SJCRH30 (cell line): ENCODE measurements around the gene MNS1. TPM values are rescaled to one million over a fixed set of nuclear protein-coding genes. Genes with fewer than 3 reads are reported as not detected.
"Not testable (repeated sequence)": the region's sequence is repeated elsewhere in the genome, so short reads cannot be mapped to it uniquely, and the experiment has no call there.

Source experiments
- DNase-seq, 2 experiments: peaks; one replicate each; pipeline ENCODE4 v3.0.0-alpha.2; 2015 to 2020
- H3K27ac ChIP-seq: fragments of 250-450 bp; sonication (Bioruptor Pico); 2 replicates; pipeline ENCODE4 v1.5.1; 2020; ENCODE audit warnings: mild to moderate bottlenecking, moderate library complexity
- H3K27me3 ChIP-seq: fragments of 250-450 bp; sonication (Bioruptor Pico); 2 replicates; pipeline ENCODE4 v1.5.1; 2020; ENCODE audit warnings: mild to moderate bottlenecking, moderate library complexity
- H3K36me3 ChIP-seq: fragments of 250-450 bp; sonication (Bioruptor Pico); 2 replicates; pipeline ENCODE4 v1.5.1; 2020; ENCODE audit warnings: mild to moderate bottlenecking, moderate library complexity
- H3K4me1 ChIP-seq: fragments of 250-450 bp; sonication (Bioruptor Pico); 2 replicates; pipeline ENCODE4 v1.5.1; 2020; ENCODE audit warnings: mild to moderate bottlenecking, moderate library complexity
- H3K4me3 ChIP-seq: fragments of 250-450 bp; sonication (Bioruptor Pico); 2 replicates; pipeline ENCODE4 v1.5.1; 2020; ENCODE audit warnings: mild to moderate bottlenecking, moderate library complexity
- H3K9me3 ChIP-seq: fragments of 250-450 bp; sonication (Bioruptor Pico); replicated peaks from 2 replicates; pipeline ENCODE4 v1.5.1; 2020; ENCODE audit warnings: mild to moderate bottlenecking, moderate library complexity
- total RNA-seq: library from RNA; depleted of rRNA; stranded (reverse); fragments of >200 nt; shearing (Covaris generic); gene quantifications from 2 replicates; pipeline ENCODE4 v1.2.3, GENCODE V29; 2014; rRNA removed

Gene MNS1
- total RNA-seq, 1 experiment from 2014 or later, result 10.6 TPM

GRCh38 chr15:56413114-56413733 is 51.7 kb downstream of the MNS1 start:
- not testable (repeated sequence) for H3K4me1 ChIP-seq, H3K27ac ChIP-seq, DNase-seq, H3K27me3 ChIP-seq, H3K36me3 ChIP-seq, H3K4me3 ChIP-seq, H3K9me3 ChIP-seq

GRCh38 chr15:56411122-56411749 is 53.7 kb downstream of the MNS1 start:
- DNase-seq, result no peak
- no peaks in the 10 kb centered on the region for H3K9me3 ChIP-seq

GRCh38 chr15:56410721-56411120 is 54.2 kb downstream of the MNS1 start:
- DNase-seq, result no peak
- Histone ChIP-seq H3K36me3 (no peaks in the 10 kb centered on the region), H3K27me3 (no peaks in the 10 kb centered on the region), H3K27ac (no peak overlapping the region), H3K4me3 (no peak overlapping the region), H3K4me1 (no peaks in the 10 kb centered on the region), H3K9me3 (no peaks in the 10 kb centered on the region)

More at GRCh38 chr15:56411122-56411749, 53.7 kb downstream of the MNS1 start:
- no peaks in the 10 kb centered on the region for H3K4me1 ChIP-seq
- H3K4me3 ChIP-seq, result no peak overlapping the region
- no peaks in the 10 kb centered on the region for H3K27me3 ChIP-seq
- H3K27ac ChIP-seq, result no peak overlapping the region
- H3K36me3 ChIP-seq, result no peaks in the 10 kb centered on the region

GRCh38 chr15:56399209-56399608 is 65.7 kb downstream of the MNS1 start:
- not testable (repeated sequence) for H3K4me3 ChIP-seq, H3K36me3 ChIP-seq, H3K4me1 ChIP-seq, H3K27me3 ChIP-seq, H3K9me3 ChIP-seq, H3K27ac ChIP-seq, DNase-seq

- not testable (repeated sequence) for H3K36me3 ChIP-seq, H3K4me3 ChIP-seq, H3K4me1 ChIP-seq, H3K27ac ChIP-seq, DNase-seq, H3K9me3 ChIP-seq, H3K27me3 ChIP-seq
Measured at GRCh38 chr15:56397325-56397724, 67.6 kb downstream of the MNS1 start.

- Histone ChIP-seq H3K36me3 (no peaks in the 10 kb centered on the region), H3K4me1 (no peaks in the 10 kb centered on the region), H3K27ac (no peak overlapping the region), H3K9me3 (0 out of 2 replicates have a peak, but pooled peaks cover 2% of the 10 kb centered on the region), H3K4me3 (no peak overlapping the region), H3K27me3 (no peaks in the 10 kb centered on the region)
- no peak for DNase-seq
Measured at GRCh38 chr15:56394909-56395308, 70.0 kb downstream of the MNS1 start.

GRCh38 chr15:56393277-56393676 is 71.7 kb downstream of the MNS1 start:
- H3K9me3 ChIP-seq, result 0 out of 2 replicates have a peak, but pooled peaks cover 2% of the 10 kb centered on the region
- H3K36me3 ChIP-seq, result no peaks in the 10 kb centered on the region
- H3K4me3 ChIP-seq, result no peak overlapping the region
- DNase-seq, result no peak
- no peak overlapping the region for H3K27ac ChIP-seq
- no peaks in the 10 kb centered on the region for H3K4me1 ChIP-seq
- H3K27me3 ChIP-seq, result no peaks in the 10 kb centered on the region

- H3K36me3 ChIP-seq, result no peaks in the 10 kb centered on the region
- H3K9me3 ChIP-seq, result no peaks in the 10 kb centered on the region
- DNase-seq, result no peak
- H3K27me3 ChIP-seq, result no peaks in the 10 kb centered on the region
- H3K4me1 ChIP-seq, result no peaks in the 10 kb centered on the region
- H3K27ac ChIP-seq, result no peak overlapping the region
- H3K4me3 ChIP-seq, result no peak overlapping the region
Measured at GRCh38 chr15:56390739-56391267, 74.1 kb downstream of the MNS1 start.

GRCh38 chr15:56385908-56386307 is 79.0 kb downstream of the MNS1 start:
- H3K9me3 ChIP-seq, result no peaks in the 10 kb centered on the region
- H3K4me3 ChIP-seq, result no peak overlapping the region
- DNase-seq, result no peak
- H3K27me3 ChIP-seq, result no peaks in the 10 kb centered on the region
- no peaks in the 10 kb centered on the region for H3K4me1 ChIP-seq
- no peaks in the 10 kb centered on the region for H3K36me3 ChIP-seq
- H3K27ac ChIP-seq, result no peak overlapping the region

- Histone ChIP-seq H3K36me3 (no peaks in the 10 kb centered on the region), H3K4me3 (no peak overlapping the region)
- no peak for DNase-seq
Measured at GRCh38 chr15:56383010-56383409, 81.9 kb downstream of the MNS1 start.

More at GRCh38 chr15:56383010-56383409, 81.9 kb downstream of the MNS1 start:
- Histone ChIP-seq H3K4me1 (no peaks in the 10 kb centered on the region), H3K27ac (no peak overlapping the region), H3K27me3 (no peaks in the 10 kb centered on the region), H3K9me3 (no peaks in the 10 kb centered on the region)

Other genes with a start within 250 kb of the MNS1 start
- gene RFX7, start 221.3 kb downstream of the MNS1 start, total RNA-seq, result 13.7 and 15.3 TPM in 2 replicates
- gene TEX9, start 99.7 kb downstream of the MNS1 start, total RNA-seq, result 3.4 and 4.4 TPM in 2 replicates